ENCODE measurements around the gene FBXO2.

FBXO2 gene

DNA sequence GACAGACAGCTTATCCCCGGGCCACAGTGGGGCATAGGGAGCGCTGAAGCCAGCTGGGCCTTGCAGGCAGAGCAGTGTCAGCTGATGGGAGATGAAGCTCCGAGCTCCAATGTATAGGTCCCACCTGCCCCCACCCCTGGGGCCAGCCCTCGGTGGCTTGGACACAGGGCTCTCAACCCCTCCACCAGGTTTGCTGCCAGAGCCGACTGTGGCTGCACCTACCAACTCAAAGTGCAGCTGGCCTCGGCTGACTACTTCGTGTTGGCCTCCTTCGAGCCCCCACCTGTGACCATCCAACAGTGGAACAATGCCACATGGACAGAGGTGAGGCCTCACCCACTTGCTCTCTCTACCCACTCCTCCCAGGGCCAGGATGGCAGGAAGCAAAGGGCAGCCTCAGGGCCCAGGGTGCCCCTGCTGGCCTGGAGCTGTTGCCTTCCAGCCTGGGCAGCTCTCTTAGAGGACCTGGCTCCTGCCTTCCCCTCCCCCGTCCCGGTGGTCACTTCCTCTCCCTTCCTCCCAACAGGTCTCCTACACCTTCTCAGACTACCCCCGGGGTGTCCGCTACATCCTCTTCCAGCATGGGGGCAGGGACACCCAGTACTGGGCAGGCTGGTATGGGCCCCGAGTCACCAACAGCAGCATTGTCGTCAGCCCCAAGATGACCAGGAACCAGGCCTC, 19.0 kb upstream of the FBXO2 start:
- Histone ChIP-seq H3K9me3 (ENCODE audit: control insufficient read depth, low read length) (no peaks in the 10 kb centered on the region), H3K79me2 (no peaks in the 10 kb centered on the region), H3K4me2 (ENCODE audit: low read length) (no peak overlapping the region), H3K9ac (no peak overlapping the region), H3K36me3 (ENCODE audit: control insufficient read depth, insufficient read depth, low read length) (no peaks in the 10 kb centered on the region), H3K4me1 (no peaks in the 10 kb centered on the region), H3K27ac (no peak overlapping the region), H2AFZ (no peak overlapping the region), H3K27me3 (ENCODE audit: control insufficient read depth, insufficient read depth, low read length) (no peaks in the 10 kb centered on the region), H3K4me3 (ENCODE audit: low read depth, low read length) (no peak overlapping the region)
- TF ChIP-seq, protein P1, sequence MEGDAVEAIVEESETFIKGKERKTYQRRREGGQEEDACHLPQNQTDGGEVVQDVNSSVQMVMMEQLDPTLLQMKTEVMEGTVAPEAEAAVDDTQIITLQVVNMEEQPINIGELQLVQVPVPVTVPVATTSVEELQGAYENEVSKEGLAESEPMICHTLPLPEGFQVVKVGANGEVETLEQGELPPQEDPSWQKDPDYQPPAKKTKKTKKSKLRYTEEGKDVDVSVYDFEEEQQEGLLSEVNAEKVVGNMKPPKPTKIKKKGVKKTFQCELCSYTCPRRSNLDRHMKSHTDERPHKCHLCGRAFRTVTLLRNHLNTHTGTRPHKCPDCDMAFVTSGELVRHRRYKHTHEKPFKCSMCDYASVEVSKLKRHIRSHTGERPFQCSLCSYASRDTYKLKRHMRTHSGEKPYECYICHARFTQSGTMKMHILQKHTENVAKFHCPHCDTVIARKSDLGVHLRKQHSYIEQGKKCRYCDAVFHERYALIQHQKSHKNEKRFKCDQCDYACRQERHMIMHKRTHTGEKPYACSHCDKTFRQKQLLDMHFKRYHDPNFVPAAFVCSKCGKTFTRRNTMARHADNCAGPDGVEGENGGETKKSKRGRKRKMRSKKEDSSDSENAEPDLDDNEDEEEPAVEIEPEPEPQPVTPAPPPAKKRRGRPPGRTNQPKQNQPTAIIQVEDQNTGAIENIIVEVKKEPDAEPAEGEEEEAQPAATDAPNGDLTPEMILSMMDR (IDR thresholded peaks at IDR 0.05): no peak

DNA sequence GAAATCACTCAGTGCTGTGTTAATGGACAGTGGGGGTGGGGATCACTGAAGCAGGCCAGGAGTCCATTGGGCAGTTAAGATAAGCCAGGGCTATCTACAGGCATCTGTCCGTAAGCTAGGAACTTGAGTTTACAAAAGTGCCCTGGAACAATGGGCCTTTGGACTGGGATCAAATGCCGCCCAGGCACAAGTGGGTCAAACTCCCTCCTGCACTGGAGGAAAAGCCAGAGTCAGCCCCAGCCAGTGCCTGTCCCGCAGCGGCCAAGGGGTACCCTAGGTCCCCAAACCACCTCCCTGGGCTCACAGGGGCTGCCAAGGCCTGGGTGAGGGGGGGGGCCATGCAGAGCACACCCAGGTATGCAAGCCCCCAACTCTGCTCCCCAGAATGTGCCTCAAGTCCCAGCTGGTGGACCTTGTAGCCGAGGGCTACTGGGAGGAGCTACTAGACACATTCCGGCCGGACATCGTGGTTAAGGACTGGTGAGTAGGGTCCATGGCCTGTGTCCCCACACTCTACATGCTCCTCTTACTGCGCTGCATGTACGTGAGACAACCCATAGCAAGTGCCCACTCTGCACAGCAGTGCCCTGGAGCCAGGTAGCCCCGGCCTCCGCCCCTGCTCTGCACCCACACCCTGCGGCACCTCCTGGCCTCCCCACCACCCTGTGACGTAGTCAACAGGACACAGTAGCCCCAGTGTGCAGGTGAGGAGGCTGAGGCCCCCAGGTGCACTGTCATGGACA, 17.5 kb upstream of the FBXO2 start:
- no peak overlapping the region for H2AFZ ChIP-seq
- no peak overlapping the region for H3K4me2 ChIP-seq (ENCODE audit: low read length)
- H3K9ac ChIP-seq: no peak overlapping the region
- no peaks in the 10 kb centered on the region for H3K36me3 ChIP-seq (ENCODE audit: control insufficient read depth, insufficient read depth, low read length)
- no peaks in the 10 kb centered on the region for H3K27me3 ChIP-seq (ENCODE audit: control insufficient read depth, insufficient read depth, low read length)
- no peaks in the 10 kb centered on the region for H3K79me2 ChIP-seq
- H3K9me3 ChIP-seq (ENCODE audit: control insufficient read depth, low read length): no peaks in the 10 kb centered on the region
- no peak overlapping the region for H3K27ac ChIP-seq
- H3K4me1 ChIP-seq: no peaks in the 10 kb centered on the region
- TF ChIP-seq, protein P1 (IDR thresholded peaks at IDR 0.05): no peak
- no peak overlapping the region for H3K4me3 ChIP-seq (ENCODE audit: low read depth, low read length)

DNA sequence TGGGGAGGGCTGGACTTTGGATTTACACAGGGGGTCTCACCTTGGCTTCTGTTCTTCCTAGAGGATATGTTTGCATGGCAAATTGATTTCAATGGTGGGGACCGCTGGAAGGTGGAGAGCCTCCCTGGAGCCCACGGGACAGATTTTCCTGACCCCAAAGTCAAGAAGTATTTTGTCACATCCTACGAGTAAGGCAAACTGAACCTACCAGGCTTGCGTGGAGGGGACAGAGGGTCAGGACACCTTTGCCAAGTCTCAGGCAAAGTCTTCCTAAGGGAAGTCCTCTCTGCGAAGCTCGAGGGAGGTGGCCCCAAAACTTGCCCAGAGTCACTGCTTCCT, 16.9 kb upstream of the FBXO2 start:
- H3K4me2 ChIP-seq (ENCODE audit: low read length): no peak overlapping the region
- no peak overlapping the region for H3K27ac ChIP-seq
- no peaks in the 10 kb centered on the region for H3K79me2 ChIP-seq
- H3K9me3 ChIP-seq (ENCODE audit: control insufficient read depth, low read length): no peaks in the 10 kb centered on the region
- TF ChIP-seq, protein P1 (IDR thresholded peaks at IDR 0.05): no peak
- H3K4me3 ChIP-seq (ENCODE audit: low read depth, low read length): no peak overlapping the region
- H3K27me3 ChIP-seq (ENCODE audit: control insufficient read depth, insufficient read depth, low read length): no peaks in the 10 kb centered on the region
- H3K4me1 ChIP-seq: no peaks in the 10 kb centered on the region
- H3K36me3 ChIP-seq (ENCODE audit: control insufficient read depth, insufficient read depth, low read length): no peaks in the 10 kb centered on the region
- H3K9ac ChIP-seq: no peak overlapping the region
- no peak overlapping the region for H2AFZ ChIP-seq

DNA sequence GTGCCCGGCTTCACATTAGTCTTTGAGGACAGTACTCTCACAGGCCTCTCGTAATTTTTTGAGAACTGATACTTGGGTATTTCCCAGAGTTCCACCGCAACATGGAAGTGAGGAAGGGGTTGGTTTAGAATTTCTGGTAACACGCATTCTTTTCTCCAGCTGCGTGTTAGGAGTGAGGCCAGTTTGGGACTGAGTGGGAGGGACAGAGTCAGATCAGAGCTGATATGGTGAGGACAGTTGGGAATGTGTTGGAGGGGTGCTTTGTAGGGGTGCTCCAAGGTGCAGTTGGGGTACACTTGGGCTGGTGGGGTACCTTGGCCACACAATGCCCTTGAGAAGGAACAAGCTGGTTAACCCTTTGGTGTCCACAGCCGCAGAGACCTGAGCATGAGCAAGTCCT, 16.5 kb upstream of the FBXO2 start:
- no peak overlapping the region for H3K9ac ChIP-seq
- H3K27ac ChIP-seq: no peak overlapping the region
- H3K4me3 ChIP-seq (ENCODE audit: low read depth, low read length): no peak overlapping the region
- no peaks in the 10 kb centered on the region for H3K9me3 ChIP-seq (ENCODE audit: control insufficient read depth, low read length)
- H3K36me3 ChIP-seq (ENCODE audit: control insufficient read depth, insufficient read depth, low read length): no peaks in the 10 kb centered on the region
- no peak overlapping the region for H3K4me2 ChIP-seq (ENCODE audit: low read length)
- H2AFZ ChIP-seq: no peak overlapping the region
- H3K27me3 ChIP-seq (ENCODE audit: control insufficient read depth, insufficient read depth, low read length): no peaks in the 10 kb centered on the region
- TF ChIP-seq, protein P1 (IDR thresholded peaks at IDR 0.05): no peak
- H3K79me2 ChIP-seq: no peaks in the 10 kb centered on the region
- H3K4me1 ChIP-seq: no peaks in the 10 kb centered on the region

DNA sequence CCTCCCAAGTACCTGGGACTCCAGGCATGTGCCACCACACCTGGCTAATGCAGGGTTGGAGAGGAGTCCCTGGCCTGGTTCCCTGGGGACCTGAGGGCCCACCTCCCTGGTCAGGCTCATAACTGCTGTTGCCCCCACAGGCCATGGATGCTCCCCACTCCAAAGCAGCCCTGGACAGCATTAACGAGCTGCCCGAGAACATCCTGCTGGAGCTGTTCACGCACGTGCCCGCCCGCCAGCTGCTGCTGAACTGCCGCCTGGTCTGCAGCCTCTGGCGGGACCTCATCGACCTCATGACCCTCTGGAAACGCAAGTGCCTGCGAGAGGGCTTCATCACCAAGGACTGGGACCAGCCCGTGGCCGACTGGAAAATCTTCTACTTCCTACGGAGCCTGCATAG, 14.3 kb upstream of the FBXO2 start:
- Histone ChIP-seq H3K27me3 (ENCODE audit: control insufficient read depth, insufficient read depth, low read length) (no peaks in the 10 kb centered on the region), H3K4me3 (ENCODE audit: low read depth, low read length) (no peak overlapping the region), H3K4me1 (peaks cover 3% of the 10 kb centered on the region), H3K27ac (no peak overlapping the region), H3K79me2 (no peaks in the 10 kb centered on the region), H3K36me3 (ENCODE audit: control insufficient read depth, insufficient read depth, low read length) (no peaks in the 10 kb centered on the region), H3K9me3 (ENCODE audit: control insufficient read depth, low read length) (no peaks in the 10 kb centered on the region), H2AFZ (no peak overlapping the region), H3K9ac (no peak overlapping the region), H3K4me2 (ENCODE audit: low read length) (no peak overlapping the region)
- TF ChIP-seq, protein P1 (IDR thresholded peaks at IDR 0.05): no peak

Data from parathyroid adenoma (tissue), 2 donors.